ENCODE data around the gene PLEKHG5.

PLEKHG5 gene

DNA sequence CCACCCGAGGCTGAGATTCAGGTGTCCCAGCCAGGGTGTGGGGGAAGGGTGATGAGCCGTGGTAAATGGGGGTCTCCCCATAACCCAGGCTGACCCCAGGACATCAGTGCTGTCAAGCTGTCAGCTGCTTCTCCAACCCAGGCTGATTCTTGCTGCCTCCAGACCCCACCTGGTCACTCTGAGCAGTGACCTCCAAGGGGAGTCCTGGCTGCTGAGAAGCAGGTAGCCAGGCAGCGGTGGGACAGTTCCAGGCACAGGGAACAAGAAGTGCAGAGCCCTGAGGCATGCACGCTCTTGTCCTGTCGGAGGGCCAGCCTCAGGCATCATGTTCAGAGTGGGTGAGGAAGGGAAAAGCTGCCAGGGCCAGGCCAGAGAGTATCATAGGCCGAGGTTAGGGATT is 65.8 kb downstream of the PLEKHG5 start:
- no peak for DNase-seq (ENCODE audit: low read depth)

- no peak for DNase-seq (ENCODE audit: low read depth)
Measured at GRCh38 chr1:6424619-6425593, 66.6 kb downstream of the PLEKHG5 start, which contains the start of gene ESPN. Gene ESPN, plus strand, starts transcription at chr1:6424776. Its CDS starts 180 bp downstream, at chr1:6424956.

- no peak for DNase-seq (ENCODE audit: low read depth)
Measured at GRCh38 chr1:6424000-6424565, 67.4 kb downstream of the PLEKHG5 start.

DNA sequence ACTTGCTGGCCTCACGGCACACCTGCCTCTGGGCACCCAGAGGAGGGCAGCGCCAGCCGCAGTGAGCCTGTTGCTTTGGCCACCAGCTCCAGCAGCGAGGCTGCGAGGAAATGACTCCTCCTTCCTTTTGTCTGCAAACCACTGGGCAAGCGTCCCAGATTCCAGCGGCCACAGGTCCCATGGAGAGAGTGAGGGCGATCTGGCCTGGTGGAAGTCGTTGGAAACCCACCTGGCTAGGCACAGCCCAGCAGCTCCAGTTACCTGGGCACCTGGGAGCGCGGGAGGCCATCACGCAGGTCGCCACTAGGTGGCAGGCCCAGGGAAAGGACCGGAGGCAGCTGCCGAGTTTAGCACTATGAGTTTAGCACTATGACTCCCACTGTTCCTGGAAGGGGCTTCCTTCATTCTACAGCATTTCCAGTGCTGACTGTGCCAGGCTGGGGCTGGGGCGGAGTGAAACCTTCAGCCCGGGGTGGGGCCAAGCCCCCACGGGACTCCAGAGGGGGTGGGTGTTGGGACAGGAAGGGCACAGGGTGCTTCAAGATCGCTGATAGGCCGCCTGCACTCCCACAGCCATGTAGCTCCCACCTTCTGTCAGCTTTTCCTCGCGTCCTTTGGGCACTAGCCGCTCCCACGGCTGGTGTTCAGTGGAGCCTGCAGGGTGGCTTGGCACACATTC is 68.0 kb downstream of the PLEKHG5 start:
- peak; percentile 53 for DNase-seq (ENCODE audit: low read depth)

DNA sequence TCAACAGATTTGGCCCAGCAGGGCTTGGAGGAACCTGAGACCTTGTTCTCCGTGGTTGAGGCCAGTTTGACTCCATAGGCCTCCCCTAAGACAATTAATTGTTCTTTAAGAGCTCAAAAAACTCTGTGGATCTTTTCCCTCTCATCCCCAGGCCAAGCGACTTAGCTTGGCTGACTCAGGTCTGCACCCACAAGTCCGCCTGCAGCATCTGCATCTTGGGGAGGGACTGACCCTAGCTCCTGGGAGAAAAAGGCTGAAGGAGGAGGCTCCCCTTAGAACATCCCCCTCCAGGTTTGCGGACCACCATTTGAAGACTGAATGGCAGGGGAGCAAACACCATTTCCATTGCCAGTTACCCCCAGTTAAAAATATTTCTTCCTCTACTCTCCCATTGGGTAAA is 70.2 kb downstream of the PLEKHG5 start:
- DNase-seq (ENCODE audit: low read depth): no peak

- DNase-seq (ENCODE audit: low read depth): no peak
Measured at GRCh38 chr1:6420454-6421042, 70.9 kb downstream of the PLEKHG5 start.

- no peak for DNase-seq (ENCODE audit: low read depth)
Measured at GRCh38 chr1:6419804-6420453, 71.5 kb downstream of the PLEKHG5 start, which contains the start of gene HES2. Gene HES2, minus strand, starts transcription at chr1:6419919. Its CDS starts 99 bp downstream, at chr1:6419820.

- no peak for DNase-seq (ENCODE audit: low read depth)
Measured at GRCh38 chr1:6419397-6419803, 72.1 kb downstream of the PLEKHG5 start.

- no peak for DNase-seq (ENCODE audit: low read depth)
Measured at GRCh38 chr1:6418668-6419396, 72.6 kb downstream of the PLEKHG5 start.

GRCh38 chr1:6417961-6418667 is 73.4 kb downstream of the PLEKHG5 start:
- DNase-seq (ENCODE audit: low read depth): no peak
